ENCODE measurements around the gene GLG1. TPM values are rescaled to one million over a fixed set of nuclear protein-coding genes. Genes with fewer than 3 reads are reported as not detected.

GLG1 gene
- total RNA-seq, 1 donor from 2014 or later, result 153 TPM

GRCh38 chr16:74501484-74502478 is 105.1 kb downstream of the GLG1 start:
- no peaks in the 10 kb centered on the region for H3K4me1 Mint-ChIP-seq (ENCODE audit: unreplicated experiment)
- no peaks in the 10 kb centered on the region for H3K27me3 Mint-ChIP-seq (ENCODE audit: unreplicated experiment)
- H3K9me3 Mint-ChIP-seq (ENCODE audit: unreplicated experiment), result no peaks in the 10 kb centered on the region
- H3K36me3 Mint-ChIP-seq (ENCODE audit: low read depth, unreplicated experiment), result peaks cover under 1% of the 10 kb centered on the region
- no peak for DNase-seq (ENCODE audit: low spot score)
- no peak overlapping the region for H3K4me3 Mint-ChIP-seq (ENCODE audit: unreplicated experiment)
- TF ChIP-seq CTCF (IDR thresholded peaks at IDR 0.05; ENCODE audit: unreplicated experiment), result no peak
- H3K27ac Mint-ChIP-seq (ENCODE audit: unreplicated experiment), result peak overlapping the region; percentile 36

GRCh38 chr16:74500907-74501306 is 106.0 kb downstream of the GLG1 start:
- no peak for DNase-seq (ENCODE audit: low spot score)
- peaks cover 5% of the 10 kb centered on the region for H3K36me3 Mint-ChIP-seq (ENCODE audit: low read depth, unreplicated experiment)
- no peaks in the 10 kb centered on the region for H3K27me3 Mint-ChIP-seq (ENCODE audit: unreplicated experiment)
- no peak overlapping the region for H3K4me3 Mint-ChIP-seq (ENCODE audit: unreplicated experiment)
- no peaks in the 10 kb centered on the region for H3K4me1 Mint-ChIP-seq (ENCODE audit: unreplicated experiment)
- no peak for TF ChIP-seq CTCF (IDR thresholded peaks at IDR 0.05; ENCODE audit: unreplicated experiment)
- no peaks in the 10 kb centered on the region for H3K9me3 Mint-ChIP-seq (ENCODE audit: unreplicated experiment)
- no peak overlapping the region for H3K27ac Mint-ChIP-seq (ENCODE audit: unreplicated experiment)

GRCh38 chr16:74499114-74499513 is 107.8 kb downstream of the GLG1 start:
- no peaks in the 10 kb centered on the region for H3K9me3 Mint-ChIP-seq (ENCODE audit: unreplicated experiment)
- no peaks in the 10 kb centered on the region for H3K27me3 Mint-ChIP-seq (ENCODE audit: unreplicated experiment)
- H3K4me1 Mint-ChIP-seq (ENCODE audit: unreplicated experiment), result no peaks in the 10 kb centered on the region
- peaks cover 5% of the 10 kb centered on the region for H3K36me3 Mint-ChIP-seq (ENCODE audit: low read depth, unreplicated experiment)
- H3K4me3 Mint-ChIP-seq (ENCODE audit: unreplicated experiment), result no peak overlapping the region
- H3K27ac Mint-ChIP-seq (ENCODE audit: unreplicated experiment), result no peak overlapping the region
- no peak for TF ChIP-seq CTCF (IDR thresholded peaks at IDR 0.05; ENCODE audit: unreplicated experiment)
- no peak for DNase-seq (ENCODE audit: low spot score)

GRCh38 chr16:74497761-74498160 is 109.2 kb downstream of the GLG1 start:
- Mint-ChIP-seq H3K4me3 (ENCODE audit: unreplicated experiment) (no peak overlapping the region), H3K4me1 (ENCODE audit: unreplicated experiment) (no peaks in the 10 kb centered on the region), H3K27me3 (ENCODE audit: unreplicated experiment) (no peaks in the 10 kb centered on the region), H3K27ac (ENCODE audit: unreplicated experiment) (no peak overlapping the region), H3K36me3 (ENCODE audit: low read depth, unreplicated experiment) (peaks cover 5% of the 10 kb centered on the region), H3K9me3 (ENCODE audit: unreplicated experiment) (no peaks in the 10 kb centered on the region)
- TF ChIP-seq CTCF (IDR thresholded peaks at IDR 0.05; ENCODE audit: unreplicated experiment), result no peak
- no peak for DNase-seq (ENCODE audit: low spot score)

- no peaks in the 10 kb centered on the region for H3K9me3 Mint-ChIP-seq (ENCODE audit: unreplicated experiment)
Observed at GRCh38 chr16:74496054-74496453, 110.9 kb downstream of the GLG1 start.

More at GRCh38 chr16:74496054-74496453, 110.9 kb downstream of the GLG1 start:
- H3K27ac Mint-ChIP-seq (ENCODE audit: unreplicated experiment), result no peak overlapping the region
- no peak overlapping the region for H3K4me3 Mint-ChIP-seq (ENCODE audit: unreplicated experiment)
- no peaks in the 10 kb centered on the region for H3K4me1 Mint-ChIP-seq (ENCODE audit: unreplicated experiment)
- peaks cover 6% of the 10 kb centered on the region for H3K36me3 Mint-ChIP-seq (ENCODE audit: low read depth, unreplicated experiment)
- H3K27me3 Mint-ChIP-seq (ENCODE audit: unreplicated experiment), result no peaks in the 10 kb centered on the region
- DNase-seq (ENCODE audit: low spot score), result no peak
- TF ChIP-seq CTCF (IDR thresholded peaks at IDR 0.05; ENCODE audit: unreplicated experiment), result no peak
